ENCODE results near the gene KCNK6.

KCNK6 gene
- 9.9 to 92.9 (median 46.8) reads per million in 18 experiments for total RNA-seq

GRCh38 chr19:38319421-38320258, at the start of gene KCNK6:
KCNK6 (plus strand) TSS chr19:38319845; CDS start chr19:38319951, 106 bp downstream.
- peak; percentile 47 to 65 for DNase-seq

- no peak for DNase-seq
Measured at GRCh38 chr19:38270587-38271167, 49.0 kb upstream of the KCNK6 start.

GRCh38 chr19:38273499-38273898, 46.1 kb upstream of the KCNK6 start:
- no peak for DNase-seq

- peak in 1 of 2 donors; percentile 43 for DNase-seq
Measured at GRCh38 chr19:38274739-38275138, 44.9 kb upstream of the KCNK6 start.

GRCh38 chr19:38276942-38277517, 42.6 kb upstream of the KCNK6 start:
- DNase-seq, result no peak

- no peak for DNase-seq
Measured at GRCh38 chr19:38277549-38277948, 42.1 kb upstream of the KCNK6 start.

GRCh38 chr19:38277969-38278680, 41.5 kb upstream of the KCNK6 start:
- no peak for DNase-seq

- no peak for DNase-seq
Measured at GRCh38 chr19:38278751-38279150, 40.9 kb upstream of the KCNK6 start.

- DNase-seq, result no peak
Measured at GRCh38 chr19:38280030-38280921, 39.4 kb upstream of the KCNK6 start.

GRCh38 chr19:38281811-38282566, 37.7 kb upstream of the KCNK6 start:
- no peak for DNase-seq

GRCh38 chr19:38283271-38283670, 36.4 kb upstream of the KCNK6 start:
- DNase-seq, result peak; percentile 31 to 79

GRCh38 chr19:38284422-38284821, 35.2 kb upstream of the KCNK6 start:
- peak; percentile 83 to 88 for DNase-seq

- no peak for DNase-seq
Measured at GRCh38 chr19:38285567-38285966, 34.1 kb upstream of the KCNK6 start.

GRCh38 chr19:38287604-38288003, 32.0 kb upstream of the KCNK6 start:
- DNase-seq, result peak; percentile 89 to 92

- no peak for DNase-seq
Measured at GRCh38 chr19:38288123-38288855, 31.4 kb upstream of the KCNK6 start.

GRCh38 chr19:38289955-38290354, 29.7 kb upstream of the KCNK6 start:
- DNase-seq, result peak in 1 of 2 donors; percentile 75

GRCh38 chr19:38290631-38291147, 29.0 kb upstream of the KCNK6 start:
- DNase-seq, result peak in 1 of 2 donors; percentile 60

GRCh38 chr19:38291855-38292254, 27.8 kb upstream of the KCNK6 start:
- DNase-seq, result no peak

- no peak for DNase-seq
Measured at GRCh38 chr19:38293281-38293680, 26.4 kb upstream of the KCNK6 start.

GRCh38 chr19:38294090-38294489, 25.6 kb upstream of the KCNK6 start:
- no peak for DNase-seq
